ENCODE data around the gene SEMA6B.
"Not testable (repeated sequence)": the region's sequence is repeated elsewhere in the genome, so short reads cannot be mapped to it uniquely, and the experiment has no call there.

The SEMA6B gene

GRCh38 chr19:4559569-4559968 is at the start of gene SEMA6B:
TSS of gene SEMA6B (minus strand) at chr19:4559684. CDS start at chr19:4558457, 1,227 bp downstream.
- no peak for DNase-seq (ENCODE audit: low spot score)

- no peak for DNase-seq (ENCODE audit: low spot score)
Measured at GRCh38 chr19:4606921-4607678, 47.6 kb upstream of the SEMA6B start.

GRCh38 chr19:4606181-4606580 is 46.7 kb upstream of the SEMA6B start:
- DNase-seq (ENCODE audit: low spot score) = no peak

GRCh38 chr19:4604912-4605311 is 45.4 kb upstream of the SEMA6B start:
- DNase-seq (ENCODE audit: low spot score) = no peak

- DNase-seq (ENCODE audit: low spot score) = no peak
Measured at GRCh38 chr19:4602915-4603314, 43.4 kb upstream of the SEMA6B start.

- DNase-seq (ENCODE audit: low spot score) = no peak
Measured at GRCh38 chr19:4602173-4602788, 42.8 kb upstream of the SEMA6B start.

GRCh38 chr19:4600893-4601292 is 41.4 kb upstream of the SEMA6B start:
- DNase-seq (ENCODE audit: low spot score) = no peak

- DNase-seq (ENCODE audit: low spot score) = no peak
Measured at GRCh38 chr19:4600082-4600481, 40.6 kb upstream of the SEMA6B start.

GRCh38 chr19:4598712-4599111 is 39.2 kb upstream of the SEMA6B start:
- no peak for DNase-seq (ENCODE audit: low spot score)

- peak; percentile 29 for DNase-seq (ENCODE audit: low spot score)
Measured at GRCh38 chr19:4597975-4598671, 38.6 kb upstream of the SEMA6B start.

- peak; percentile 4 for DNase-seq (ENCODE audit: low spot score)
Measured at GRCh38 chr19:4597278-4597974, 37.9 kb upstream of the SEMA6B start.

GRCh38 chr19:4596033-4596904 is 36.8 kb upstream of the SEMA6B start:
- DNase-seq (ENCODE audit: low spot score) = no peak

GRCh38 chr19:4595158-4595557 is 35.7 kb upstream of the SEMA6B start:
- not testable (repeated sequence) for DNase-seq (ENCODE audit: low spot score)

GRCh38 chr19:4594201-4594600 is 34.7 kb upstream of the SEMA6B start:
- no peak for DNase-seq (ENCODE audit: low spot score)

GRCh38 chr19:4593409-4593851 is 33.9 kb upstream of the SEMA6B start:
- no peak for DNase-seq (ENCODE audit: low spot score)

- DNase-seq (ENCODE audit: low spot score) = no peak
Measured at GRCh38 chr19:4592445-4592844, 33.0 kb upstream of the SEMA6B start.

- no peak for DNase-seq (ENCODE audit: low spot score)
Measured at GRCh38 chr19:4591320-4591719, 31.8 kb upstream of the SEMA6B start.

GRCh38 chr19:4590559-4590958 is 31.1 kb upstream of the SEMA6B start:
- no peak for DNase-seq (ENCODE audit: low spot score)

- no peak for DNase-seq (ENCODE audit: low spot score)
Measured at GRCh38 chr19:4589579-4590410, 30.3 kb upstream of the SEMA6B start.

GRCh38 chr19:4588291-4588761 is 28.8 kb upstream of the SEMA6B start:
- DNase-seq (ENCODE audit: low spot score) = no peak

All from CD4-positive, alpha-beta T cell treated with Interleukin-6 at 100 ng/mL for 8 hours (primary cell).